Uterus (tissue), 2 donors: Measurements from ENCODE around the gene WDSUB1.

ENCODE experiments used
- CTCF ChIP-seq, 4 experiments: fragments of 200-600 bp in 2 of 4; fragments of 450-650 bp in 2 of 4; sonication (generic) in 2 of 4; IDR thresholded peaks; one replicate each; pipeline ENCODE4 v1.5.1; 2016 to 2019; ENCODE audit warnings: antibody characterized with exemption in 4 of 4, mild to moderate bottlenecking in 2 of 4, moderate library complexity in 1 of 4
- POLR2A ChIP-seq, 2 donors: fragments of 450-650 bp; IDR thresholded peaks; one replicate each; pipeline ENCODE4 v1.6.1; 2016; ENCODE audit warnings: antibody characterized with exemption in 2 of 2, mild to moderate bottlenecking in 1 of 2, moderate library complexity in 1 of 2

DNA sequence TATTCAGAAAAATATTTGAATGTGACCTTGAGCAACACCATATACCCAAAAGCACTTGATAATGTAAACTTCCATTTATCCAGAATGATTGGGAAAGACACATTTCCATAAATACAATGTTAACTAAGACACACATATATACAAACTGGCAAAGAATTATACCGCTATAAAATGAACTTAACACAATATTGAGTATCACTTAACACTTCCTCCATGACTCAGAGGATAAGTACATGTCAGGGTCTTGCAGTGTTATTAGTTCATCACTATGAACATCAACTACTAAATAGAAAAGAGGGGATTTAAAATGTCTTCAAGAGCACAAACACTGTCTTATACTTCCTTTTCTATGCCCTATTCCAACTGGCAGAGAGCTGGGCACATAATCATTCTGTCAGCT, 18.6 kb downstream of the WDSUB1 start:
- TF ChIP-seq POLR2A (IDR thresholded peaks at IDR 0.05) (no peak), CTCF (IDR thresholded peaks at IDR 0.05) (no peak)
